Ectodermal cell (in vitro differentiated cells): ENCODE results near the gene INPPL1.
"Not testable (repeated sequence)": the region's sequence is repeated elsewhere in the genome, so short reads cannot be mapped to it uniquely, and the experiment has no call there.

Experiments used
- H3K27ac ChIP-seq: 2 replicates; pipeline ENCODE4 v1.7.0; 2013; ENCODE audit warnings: mild to moderate bottlenecking, low read depth, low read length; ENCODE audit not compliant: insufficient read depth, poor library complexity, severe bottlenecking
- H3K27me3 ChIP-seq: 2 replicates; pipeline ENCODE4 v1.7.0; 2013; ENCODE audit warnings: mild to moderate bottlenecking, low read length; ENCODE audit not compliant: insufficient read depth, control insufficient read depth, poor library complexity, severe bottlenecking
- H3K36me3 ChIP-seq: one replicate; pipeline ENCODE4 v1.7.0; 2013; ENCODE audit warnings: low read length; ENCODE audit not compliant: control insufficient read depth, insufficient read depth
- H3K4me1 ChIP-seq: one replicate; pipeline ENCODE4 v1.7.0; 2013; ENCODE audit warnings: low read length; ENCODE audit not compliant: control insufficient read depth, insufficient read depth
- H3K4me3 ChIP-seq: 2 replicates; pipeline ENCODE4 v1.7.0; 2013; ENCODE audit warnings: low read depth, low read length, control low read depth; ENCODE audit not compliant: insufficient read depth
- H3K9me3 ChIP-seq: 2 replicates; pipeline ENCODE4 v1.7.0; 2013; ENCODE audit warnings: mild to moderate bottlenecking, low read length, moderate library complexity; ENCODE audit not compliant: control insufficient read depth
- WGBS, 2 experiments: methylation state at CpG; one replicate each; pipeline ENCODE4 v1.1.7; 2013; ENCODE audit warnings: missing lambda C conversion rate in 2 of 2; 5-methylcytosine and 5-hydroxymethylcytosine counted together

Gene INPPL1

DNA sequence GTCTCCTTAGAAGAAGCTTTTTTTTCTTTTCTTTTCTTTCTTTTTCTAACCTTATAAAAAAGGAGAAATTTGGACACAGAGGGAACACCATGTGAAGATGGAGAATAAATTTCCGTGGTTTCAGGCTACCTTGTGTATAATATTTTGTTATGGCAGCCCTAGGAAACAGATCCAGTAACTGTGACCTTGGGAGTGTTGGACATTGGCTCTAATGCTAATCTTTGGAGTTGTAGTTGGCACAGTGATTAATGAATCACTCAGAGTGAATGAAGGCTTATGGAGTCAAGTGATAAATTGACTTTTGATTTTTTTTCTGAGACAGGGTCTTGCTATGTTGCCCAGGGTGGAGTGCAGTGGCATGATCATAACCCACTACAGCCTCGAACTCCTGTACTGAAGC lies 34.9 kb downstream of the INPPL1 start:
- Histone ChIP-seq H3K4me1 (no peaks in the 10 kb centered on the region), H3K36me3 (no peaks in the 10 kb centered on the region), H3K27ac (no peak overlapping the region), H3K9me3 (peaks cover 2% of the 10 kb centered on the region), H3K27me3 (no peaks in the 10 kb centered on the region), H3K4me3 (no peak overlapping the region)
- 87 to 93% methylated on average over 2 of the region's 2 CpGs for WGBS, 2 experiments

- 94 to 96% methylated on average over 5 of the region's 5 CpGs for WGBS, 2 experiments
- Histone ChIP-seq H3K27me3 (no peaks in the 10 kb centered on the region), H3K27ac (no peak overlapping the region), H3K4me3 (no peak overlapping the region), H3K9me3 (no peaks in the 10 kb centered on the region), H3K4me1 (no peaks in the 10 kb centered on the region), H3K36me3 (no peaks in the 10 kb centered on the region)
Measured at GRCh38 chr11:72260574-72260973, 36.0 kb downstream of the INPPL1 start.

- no peaks in the 10 kb centered on the region for H3K27me3 ChIP-seq
Measured at GRCh38 chr11:72263361-72263760, 38.8 kb downstream of the INPPL1 start.

DNA sequence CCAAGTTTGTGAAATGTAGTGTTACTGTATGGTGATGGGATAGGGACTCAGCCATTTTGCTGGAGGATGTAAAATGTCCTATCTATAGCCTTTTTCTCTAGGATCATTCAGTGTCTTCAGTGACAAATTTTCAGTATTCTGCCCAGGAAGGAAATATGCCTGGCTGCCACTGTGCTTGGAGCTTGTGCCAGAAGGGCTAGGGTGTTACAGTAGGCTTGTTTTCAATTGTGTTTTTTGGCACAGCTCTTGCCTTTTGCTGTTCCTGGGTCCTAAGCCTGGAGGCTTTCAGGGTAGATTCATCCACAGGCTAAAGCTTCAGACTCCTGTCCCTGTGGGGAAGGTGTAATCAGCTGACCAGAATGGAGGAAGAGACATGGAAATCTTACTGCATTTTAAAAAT lies 41.4 kb downstream of the INPPL1 start:
- no peaks in the 10 kb centered on the region for H3K4me1 ChIP-seq
- H3K27ac ChIP-seq: no peak overlapping the region
- H3K4me3 ChIP-seq: no peak overlapping the region

More at GRCh38 chr11:72263361-72263760, 38.8 kb downstream of the INPPL1 start:
- no peak overlapping the region for H3K27ac ChIP-seq
- no peak overlapping the region for H3K4me3 ChIP-seq
- H3K9me3 ChIP-seq: no peaks in the 10 kb centered on the region
- WGBS, 2 experiments: 84 to 91% methylated on average over 4 of the region's 4 CpGs
- no peaks in the 10 kb centered on the region for H3K36me3 ChIP-seq
- no peaks in the 10 kb centered on the region for H3K4me1 ChIP-seq

DNA sequence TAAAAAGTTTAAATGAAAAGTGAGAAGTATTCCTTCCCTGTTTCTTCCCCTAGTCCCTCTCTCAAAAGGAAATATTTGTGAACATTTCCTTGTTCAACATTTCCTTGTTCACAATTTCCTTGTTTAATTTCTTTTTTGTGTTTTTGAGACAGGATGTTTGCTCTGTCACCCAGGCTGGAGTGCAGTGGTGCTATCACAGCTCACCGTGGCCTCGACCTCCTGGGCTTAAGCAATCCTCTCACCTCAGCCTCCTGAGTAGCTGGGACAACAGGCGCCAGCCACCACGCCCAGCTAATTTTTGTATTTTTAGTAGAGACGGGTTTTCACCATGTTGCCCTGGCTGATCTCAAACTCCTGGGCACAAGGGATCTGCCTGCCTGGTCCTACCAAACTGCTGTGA lies 42.4 kb downstream of the INPPL1 start:
- not testable (repeated sequence) for H3K36me3 ChIP-seq, H3K9me3 ChIP-seq, H3K27ac ChIP-seq, H3K4me1 ChIP-seq, H3K27me3 ChIP-seq, H3K4me3 ChIP-seq
- WGBS, 2 experiments: 92 to 94% methylated on average over 5 of the region's 5 CpGs

More for the DNA sequence above, 41.4 kb downstream of the INPPL1 start:
- Histone ChIP-seq H3K27me3 (no peaks in the 10 kb centered on the region), H3K9me3 (no peaks in the 10 kb centered on the region), H3K36me3 (no peaks in the 10 kb centered on the region)

DNA sequence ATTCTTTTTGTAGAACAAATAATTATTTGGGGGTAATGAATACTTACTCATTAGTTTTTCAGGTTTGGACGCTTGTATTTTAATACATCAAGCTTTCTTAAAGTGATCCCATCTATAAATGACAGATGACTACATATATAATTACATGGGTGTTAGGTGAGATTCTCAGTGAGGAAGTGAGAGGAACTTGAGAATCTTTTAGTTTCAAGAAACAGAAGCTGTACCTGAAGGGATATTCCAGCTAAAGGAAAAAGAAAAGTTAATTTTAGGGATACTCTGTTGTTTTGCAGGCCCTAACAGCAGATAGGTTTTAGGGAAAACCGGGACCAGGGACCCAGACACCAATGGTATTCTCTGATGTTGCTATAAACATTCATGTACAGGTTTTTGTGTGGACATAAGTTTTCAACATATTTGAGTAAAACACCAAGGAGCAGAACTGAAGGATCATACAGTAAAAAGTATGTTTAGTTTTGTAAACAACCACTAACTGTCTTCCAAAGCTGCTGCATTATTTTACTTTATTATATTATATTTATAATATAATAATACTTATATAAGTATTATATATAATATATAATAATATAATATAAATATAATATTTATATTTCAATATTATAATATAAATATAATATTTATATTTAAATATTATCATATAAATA lies 43.5 kb downstream of the INPPL1 start:
- 82 to 93% methylated on average over 1 of the region's 2 CpGs for WGBS, 2 experiments
- Histone ChIP-seq H3K27me3 (no peaks in the 10 kb centered on the region), H3K9me3 (no peaks in the 10 kb centered on the region), H3K27ac (no peak overlapping the region), H3K4me3 (no peak overlapping the region), H3K4me1 (no peaks in the 10 kb centered on the region), H3K36me3 (no peaks in the 10 kb centered on the region)

GRCh38 chr11:72271980-72272379 lies 47.4 kb downstream of the INPPL1 start:
- 89 to 100% methylated on average over 1 of the region's 1 CpG for WGBS, 2 experiments
- H3K4me1 ChIP-seq: no peaks in the 10 kb centered on the region
- H3K4me3 ChIP-seq: no peak overlapping the region
- no peak overlapping the region for H3K27ac ChIP-seq
- no peaks in the 10 kb centered on the region for H3K27me3 ChIP-seq
- no peaks in the 10 kb centered on the region for H3K36me3 ChIP-seq
- no peaks in the 10 kb centered on the region for H3K9me3 ChIP-seq

- Histone ChIP-seq H3K4me3 (no peak overlapping the region), H3K27ac (no peak overlapping the region), H3K36me3 (no peaks in the 10 kb centered on the region), H3K4me1 (no peaks in the 10 kb centered on the region), H3K27me3 (no peaks in the 10 kb centered on the region), H3K9me3 (no peaks in the 10 kb centered on the region)
- 90 to 98% methylated on average over 4 to 6 of the region's 6 CpGs for WGBS, 2 experiments
Measured at GRCh38 chr11:72274435-72274834, 49.9 kb downstream of the INPPL1 start.

DNA sequence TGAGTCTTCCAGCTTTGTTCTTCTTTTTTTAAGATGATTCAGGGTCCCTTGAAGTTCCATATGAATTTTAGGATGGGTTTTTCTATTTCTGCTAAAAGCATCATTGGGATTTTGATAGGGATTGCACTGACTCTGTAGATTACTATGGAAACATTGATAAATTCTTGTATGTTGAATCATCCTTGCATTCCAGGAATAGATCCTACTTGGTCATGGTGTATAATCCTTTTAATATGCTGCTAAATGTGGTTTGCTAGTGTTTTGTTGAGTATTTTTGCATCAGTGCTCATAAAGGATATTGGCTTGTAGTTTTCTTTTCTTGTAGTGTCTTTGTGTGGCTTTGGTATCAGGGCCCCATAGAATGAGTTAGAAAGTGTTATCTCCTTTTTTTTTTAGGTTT lies 54.3 kb downstream of the INPPL1 start:
- no peaks in the 10 kb centered on the region for H3K4me1 ChIP-seq
- H3K27ac ChIP-seq: no peak overlapping the region
- H3K36me3 ChIP-seq: no peaks in the 10 kb centered on the region
- no peaks in the 10 kb centered on the region for H3K9me3 ChIP-seq
- no peak overlapping the region for H3K4me3 ChIP-seq
- no peaks in the 10 kb centered on the region for H3K27me3 ChIP-seq

DNA sequence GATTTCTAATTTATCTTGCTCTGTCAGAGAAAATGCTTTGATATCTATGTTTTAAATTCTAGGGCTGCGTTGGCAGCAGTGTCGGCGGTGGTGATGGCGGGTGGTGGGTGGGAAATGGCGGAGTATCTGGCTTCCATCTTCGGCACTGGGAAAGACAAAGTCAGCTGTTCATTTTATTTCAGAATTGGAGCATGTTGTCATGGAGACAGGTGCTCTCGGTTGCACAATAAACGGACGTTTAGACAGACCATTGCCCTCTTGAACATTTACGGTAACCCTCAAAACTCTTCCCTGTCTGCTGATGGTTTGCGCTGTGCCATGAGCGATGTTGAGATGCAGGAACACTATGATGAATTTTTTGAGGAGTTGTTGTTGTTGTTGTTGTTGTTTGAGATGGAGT lies 55.5 kb downstream of the INPPL1 start:
- Histone ChIP-seq H3K4me3 (no peak overlapping the region), H3K27me3 (no peaks in the 10 kb centered on the region), H3K4me1 (no peaks in the 10 kb centered on the region), H3K27ac (no peak overlapping the region), H3K9me3 (no peaks in the 10 kb centered on the region), H3K36me3 (no peaks in the 10 kb centered on the region)
- 96 to 98% methylated on average over 12 of the region's 12 CpGs for WGBS, 2 experiments
